DOHH2 (cell line): ENCODE data around the gene ICE2.

Experiments
- CTCF ChIP-seq: fragments of 200-600 bp; sonication (generic); IDR thresholded peaks from one replicate; pipeline ENCODE4 v1.5.1; 2014; ENCODE audit warnings: antibody characterized with exemption, mild to moderate bottlenecking, low read depth, low read length; ENCODE audit not compliant: poor library complexity, severe bottlenecking
- EZH2phosphoT487 ChIP-seq: fragments of 200-600 bp; sonication (generic); IDR thresholded peaks from 2 replicates; pipeline ENCODE4 v1.6.1; 2017; ENCODE audit warnings: borderline replicate concordance, mild to moderate bottlenecking, antibody characterized with exemption, low read length, moderate library complexity, mixed read lengths

GRCh38 chr15:60373327-60373726 lies 105.6 kb downstream of the ICE2 start:
- no peak for TF ChIP-seq CTCF
- TF ChIP-seq EZH2phosphoT487: no peak
